Esophagus squamous epithelium (tissue), 5 donors: ENCODE measurements around the gene PTBP2. TPM values are rescaled to one million over a fixed set of nuclear protein-coding genes. Genes with fewer than 3 reads are reported as not detected.

Source experiments
- DNase-seq: peaks from one replicate; lab custom pipeline; 2025; lab: John Stamatoyannopoulos, UW
- H3K27ac ChIP-seq, 4 donors: fragments of 200-600 bp; sonication (generic); one replicate each; pipeline ENCODE4 v1.5.1; 2016 to 2019; ENCODE audit warnings: mild to moderate bottlenecking in 1 of 4
- H3K27me3 ChIP-seq, 4 donors: fragments of 200-600 bp; sonication (generic); 1 replicate in 3 of 4; 2 replicates in 1 of 4; pipeline versions ENCODE4 v1.5.1 to v1.6.0; 2017 to 2021; ENCODE audit warnings: antibody characterized with exemption in 1 of 4
- H3K36me3 ChIP-seq, 3 donors: fragments of 200-600 bp; sonication (generic); one replicate each; pipeline ENCODE4 v1.5.1; 2016 to 2019
- H3K4me1 ChIP-seq, 3 donors: fragments of 200-600 bp; sonication (generic); one replicate each; pipeline ENCODE4 v1.5.1; 2017 to 2019
- H3K4me3 ChIP-seq, 4 donors: fragments of 200-600 bp; sonication (generic); 1 replicate in 3 of 4; 2 replicates in 1 of 4; pipeline ENCODE4 v1.5.1; 2016 to 2019; ENCODE audit warnings: mild to moderate bottlenecking in 2 of 4, moderate library complexity in 1 of 4
- H3K9me3 ChIP-seq, 3 donors: fragments of 200-600 bp; sonication (generic); one replicate each; pipeline ENCODE4 v1.5.1; 2016 to 2019
- POLR2A ChIP-seq, 4 donors: fragments of 450-650 bp; IDR thresholded peaks; one replicate each; pipeline ENCODE4 v1.6.1; 2017; ENCODE audit warnings: antibody characterized with exemption in 4 of 4, mild to moderate bottlenecking in 4 of 4, moderate library complexity in 3 of 4
- whole genome bisulfite sequencing, 2 donors: methylation state at CpG; one replicate each; pipeline ENCODE4 v1.1.5; 2018; 5-methylcytosine and 5-hydroxymethylcytosine counted together
- intact Hi-C: fragments of 100-400 bp; cut with DNase I; formaldehyde crosslinking; loops from one replicate; pipeline ENCODE4 v1.15.0; 2022
- total RNA-seq, 4 donors: library from RNA; depleted of rRNA; stranded (reverse); fragments of >200 nt; gene quantifications; one replicate each; pipeline ENCODE4 v1.1.0, GENCODE V29; 2016
- TF ChIP-seq, protein P1 (sequence below), 6 experiments: fragments of 450-650 bp in 4 of 6; fragments of 200-600 bp in 2 of 6; sonication (generic) in 2 of 6; IDR thresholded peaks; one replicate each; pipeline ENCODE4 v1.5.1; 2016 to 2019; ENCODE audit warnings: antibody characterized with exemption in 6 of 6, mild to moderate bottlenecking in 4 of 6, moderate library complexity in 4 of 6
- donor health status: DM: yes; HTN: yes; CAD: no.

Gene PTBP2, protein sequence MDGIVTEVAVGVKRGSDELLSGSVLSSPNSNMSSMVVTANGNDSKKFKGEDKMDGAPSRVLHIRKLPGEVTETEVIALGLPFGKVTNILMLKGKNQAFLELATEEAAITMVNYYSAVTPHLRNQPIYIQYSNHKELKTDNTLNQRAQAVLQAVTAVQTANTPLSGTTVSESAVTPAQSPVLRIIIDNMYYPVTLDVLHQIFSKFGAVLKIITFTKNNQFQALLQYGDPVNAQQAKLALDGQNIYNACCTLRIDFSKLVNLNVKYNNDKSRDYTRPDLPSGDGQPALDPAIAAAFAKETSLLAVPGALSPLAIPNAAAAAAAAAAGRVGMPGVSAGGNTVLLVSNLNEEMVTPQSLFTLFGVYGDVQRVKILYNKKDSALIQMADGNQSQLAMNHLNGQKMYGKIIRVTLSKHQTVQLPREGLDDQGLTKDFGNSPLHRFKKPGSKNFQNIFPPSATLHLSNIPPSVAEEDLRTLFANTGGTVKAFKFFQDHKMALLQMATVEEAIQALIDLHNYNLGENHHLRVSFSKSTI
- 10 to 100 TPM; 15.8 to 51.3 (median 23.8) TPM for total RNA-seq

DNA sequence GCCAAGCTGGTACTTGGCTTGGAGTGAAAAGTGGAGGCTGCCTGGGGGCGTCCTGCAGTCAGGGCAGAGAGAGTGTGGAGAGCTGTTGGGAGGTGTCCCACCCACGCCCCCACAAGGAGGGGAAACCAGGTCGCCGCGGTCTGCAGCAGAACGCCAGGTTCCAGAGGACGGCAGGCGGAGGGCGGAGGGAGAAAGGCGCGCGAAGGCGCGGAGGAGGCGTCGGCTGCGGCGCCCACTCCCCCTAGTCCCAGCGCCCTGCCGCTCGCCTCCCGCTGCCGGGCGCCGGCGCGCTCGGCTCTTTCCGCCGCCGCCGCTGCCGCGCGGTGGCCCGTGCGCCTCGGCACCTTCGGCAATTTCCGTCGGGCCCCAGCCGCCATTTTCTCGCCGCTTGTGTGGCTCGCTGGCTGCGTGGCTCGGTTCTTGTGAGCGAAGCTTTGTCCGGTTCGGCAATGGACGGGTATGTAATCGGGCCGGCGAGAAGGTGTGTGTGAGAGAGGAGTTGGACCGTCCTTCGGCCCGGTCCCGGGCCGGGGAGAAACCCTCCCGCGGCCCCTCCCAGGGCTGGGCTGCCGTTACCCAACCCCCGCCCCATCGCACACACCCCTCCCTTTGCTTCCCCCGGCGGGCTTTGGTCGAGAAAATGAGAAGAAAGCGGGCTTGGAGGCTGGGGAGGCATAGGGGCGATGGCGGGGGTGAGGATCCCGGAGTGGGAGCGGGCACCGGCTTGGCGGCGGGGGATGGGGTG is at the start of gene PTBP2:
Gene PTBP2 (plus strand): TSS at position 369 of the 745 bp plus-strand sequence. CDS start 81 bp downstream, at position 450.
- peaks cover 0 to 22% (median 0%) of the 10 kb centered on the region in 3 donors for H3K36me3 ChIP-seq
- TF ChIP-seq, protein P1, sequence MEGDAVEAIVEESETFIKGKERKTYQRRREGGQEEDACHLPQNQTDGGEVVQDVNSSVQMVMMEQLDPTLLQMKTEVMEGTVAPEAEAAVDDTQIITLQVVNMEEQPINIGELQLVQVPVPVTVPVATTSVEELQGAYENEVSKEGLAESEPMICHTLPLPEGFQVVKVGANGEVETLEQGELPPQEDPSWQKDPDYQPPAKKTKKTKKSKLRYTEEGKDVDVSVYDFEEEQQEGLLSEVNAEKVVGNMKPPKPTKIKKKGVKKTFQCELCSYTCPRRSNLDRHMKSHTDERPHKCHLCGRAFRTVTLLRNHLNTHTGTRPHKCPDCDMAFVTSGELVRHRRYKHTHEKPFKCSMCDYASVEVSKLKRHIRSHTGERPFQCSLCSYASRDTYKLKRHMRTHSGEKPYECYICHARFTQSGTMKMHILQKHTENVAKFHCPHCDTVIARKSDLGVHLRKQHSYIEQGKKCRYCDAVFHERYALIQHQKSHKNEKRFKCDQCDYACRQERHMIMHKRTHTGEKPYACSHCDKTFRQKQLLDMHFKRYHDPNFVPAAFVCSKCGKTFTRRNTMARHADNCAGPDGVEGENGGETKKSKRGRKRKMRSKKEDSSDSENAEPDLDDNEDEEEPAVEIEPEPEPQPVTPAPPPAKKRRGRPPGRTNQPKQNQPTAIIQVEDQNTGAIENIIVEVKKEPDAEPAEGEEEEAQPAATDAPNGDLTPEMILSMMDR (IDR thresholded peaks at IDR 0.05) = no peak
- peak in 3 of 4 donors; percentile 16 to 68 (median 47) for TF ChIP-seq POLR2A (IDR thresholded peaks at IDR 0.05)
- peak within 1 kb of the TSS; percentile 94 to 98 (median 96) for H3K27ac ChIP-seq
- H3K9me3 ChIP-seq = no peaks in the 10 kb centered on the region
- peaks cover 3 to 48% (median 13%) of the 10 kb centered on the region in 3 donors for H3K4me1 ChIP-seq
- H3K4me3 ChIP-seq = peak within 1 kb of the TSS; percentile 91 to 99 (median 98)
- no peaks in the 10 kb centered on the region for H3K27me3 ChIP-seq
- intact Hi-C loops = no loop called here
- 0% methylated on average over 4 to 5 of the region's 75 CpGs for whole genome bisulfite sequencing, 2 donors
- peak; percentile 49 for DNase-seq

DNA sequence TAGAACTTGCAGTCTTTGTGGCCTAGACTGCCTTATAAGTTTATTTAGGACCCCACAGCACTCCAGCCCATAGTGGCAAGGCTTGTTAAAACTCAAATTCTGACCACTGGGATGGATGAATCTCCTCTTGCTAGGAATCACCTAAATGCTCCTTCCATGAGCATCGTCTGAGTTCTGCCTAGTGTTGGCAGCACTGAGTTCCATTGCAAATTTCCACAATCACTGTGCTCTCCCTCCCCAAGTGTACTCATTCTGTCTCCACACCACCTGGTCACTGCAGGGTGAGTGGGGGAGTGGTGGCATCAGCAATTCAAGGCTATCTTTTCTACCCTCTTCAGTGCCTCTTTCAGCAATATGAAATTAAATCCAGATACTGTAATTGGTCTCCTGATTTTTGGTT is 46.7 kb upstream of the PTBP2 start:
- intact Hi-C loops = no loop called here
- H3K27me3 ChIP-seq = no peaks in the 10 kb centered on the region
- no peak overlapping the region for H3K4me3 ChIP-seq
- TF ChIP-seq, protein P1 (IDR thresholded peaks at IDR 0.05) = no peak
- no peaks in the 10 kb centered on the region for H3K4me1 ChIP-seq
- 20 to 55% methylated on average over 1 of the region's 1 CpG for WGBS, 2 donors
- no peak overlapping the region for H3K27ac ChIP-seq
- H3K9me3 ChIP-seq = peaks cover 0 to 10% (median 0%) of the 10 kb centered on the region in 3 donors
- DNase-seq = no peak
- no peaks in the 10 kb centered on the region for H3K36me3 ChIP-seq

- no peak overlapping the region for H3K27ac ChIP-seq
- no peak overlapping the region for H3K4me3 ChIP-seq
- intact Hi-C loops = no loop called here
- DNase-seq = no peak
- no peak for TF ChIP-seq POLR2A (IDR thresholded peaks at IDR 0.05)
- TF ChIP-seq, protein P1 (IDR thresholded peaks at IDR 0.05) = no peak
- H3K4me1 ChIP-seq = no peaks in the 10 kb centered on the region
- WGBS, 2 donors = 70 to 79% methylated on average over 6 of the region's 6 CpGs
- H3K36me3 ChIP-seq = no peaks in the 10 kb centered on the region
- no peaks in the 10 kb centered on the region for H3K27me3 ChIP-seq
- no peaks in the 10 kb centered on the region for H3K9me3 ChIP-seq
Measured at GRCh38 chr1:96682056-96682455, 39.5 kb upstream of the PTBP2 start.

- WGBS, 2 donors = 71 to 74% methylated on average over 2 of the region's 2 CpGs
- H3K27ac ChIP-seq = peak overlapping the region in 3 of 4 donors; percentile 13 to 48 (median 24)
- intact Hi-C loops = no loop called here
- no peak for DNase-seq
- H3K4me3 ChIP-seq = no peak overlapping the region
- TF ChIP-seq POLR2A (IDR thresholded peaks at IDR 0.05) = no peak
- TF ChIP-seq, protein P1 (IDR thresholded peaks at IDR 0.05) = no peak
- H3K27me3 ChIP-seq = no peaks in the 10 kb centered on the region
- no peaks in the 10 kb centered on the region for H3K4me1 ChIP-seq
- no peaks in the 10 kb centered on the region for H3K36me3 ChIP-seq
- no peaks in the 10 kb centered on the region for H3K9me3 ChIP-seq
Measured at GRCh38 chr1:96683931-96684330, 37.7 kb upstream of the PTBP2 start.
